A549 (cell line): ENCODE data around the gene ARHGAP4.

Experiments used
- MAZ ChIP-seq: fragments of 150-350 bp; IDR thresholded peaks from 2 replicates; pipeline ENCODE4 v1.6.1; 2014; ENCODE audit warnings: antibody characterized with exemption, low read depth, low read length, borderline replicate concordance
- MYC ChIP-seq: IDR thresholded peaks from 2 replicates; pipeline ENCODE4 v1.6.1; 2012; ENCODE audit warnings: mild to moderate bottlenecking, inconsistent platforms, low read length, improper control_type of control experiment, borderline replicate concordance
- POLR2AphosphoS2 ChIP-seq: conservative IDR thresholded peaks from 2 replicates; pipeline ENCODE4 v1.6.1; 2012; ENCODE audit warnings: low read length, improper control_type of control experiment, inconsistent platforms
- RAD21 ChIP-seq, 2 experiments: fragments of >200 bp in 1 of 2; sonication (Bioruptor Twin) in 1 of 2; formaldehyde crosslinking in 1 of 2; IDR thresholded peaks in 1 of 2; conservative IDR thresholded peaks in 1 of 2; 2 replicates in 1 of 2; 3 replicates in 1 of 2; pipeline ENCODE4 v1.6.1; 2012 to 2018; ENCODE audit warnings: inconsistent platforms in 1 of 2
- TP53 ChIP-seq: fragments of 250-450 bp; sonication (Bioruptor Pico); IDR thresholded peaks from 2 replicates; pipeline ENCODE4 v1.5.0; 2021; ENCODE audit warnings: mild to moderate bottlenecking, moderate library complexity
- TF ChIP-seq, protein P1 (sequence below): fragments of >200 bp; sonication (Bioruptor Twin); formaldehyde crosslinking; IDR thresholded peaks from 3 replicates; pipeline ENCODE4 v1.5.1; 2016
- TF ChIP-seq, protein P2 (sequence below): fragments of 450-650 bp; IDR thresholded peaks from 2 replicates; pipeline ENCODE4 v1.6.1; 2014; ENCODE audit warnings: antibody characterized with exemption
- TF ChIP-seq, protein P3 (sequence below): fragments of 250-450 bp; sonication (Bioruptor Pico); IDR thresholded peaks from 2 replicates; pipeline ENCODE4 v1.5.0; 2021; ENCODE audit warnings: mild to moderate bottlenecking, moderate library complexity, borderline replicate concordance

DNA sequence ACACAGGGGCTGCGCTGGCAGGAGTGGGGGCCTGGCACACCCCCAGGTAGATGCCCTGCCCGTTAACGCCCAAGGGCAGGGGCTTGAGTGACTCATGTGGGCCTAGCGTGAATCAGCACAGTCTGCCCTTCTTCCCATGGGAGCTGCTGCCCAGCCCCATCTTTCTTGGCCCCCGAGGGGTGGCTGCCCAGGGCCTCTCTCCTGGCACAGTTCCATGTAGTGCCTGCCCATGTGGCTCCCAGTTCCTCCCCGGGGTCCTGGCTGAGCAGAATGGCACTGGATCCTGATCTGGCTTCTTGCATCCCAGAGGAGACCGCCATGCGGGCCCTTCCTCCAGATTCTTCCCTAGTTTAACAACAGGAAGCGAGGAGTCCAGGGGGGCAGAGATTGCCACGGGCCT, 23.7 kb downstream of the ARHGAP4 start:
- TF ChIP-seq, protein P1, sequence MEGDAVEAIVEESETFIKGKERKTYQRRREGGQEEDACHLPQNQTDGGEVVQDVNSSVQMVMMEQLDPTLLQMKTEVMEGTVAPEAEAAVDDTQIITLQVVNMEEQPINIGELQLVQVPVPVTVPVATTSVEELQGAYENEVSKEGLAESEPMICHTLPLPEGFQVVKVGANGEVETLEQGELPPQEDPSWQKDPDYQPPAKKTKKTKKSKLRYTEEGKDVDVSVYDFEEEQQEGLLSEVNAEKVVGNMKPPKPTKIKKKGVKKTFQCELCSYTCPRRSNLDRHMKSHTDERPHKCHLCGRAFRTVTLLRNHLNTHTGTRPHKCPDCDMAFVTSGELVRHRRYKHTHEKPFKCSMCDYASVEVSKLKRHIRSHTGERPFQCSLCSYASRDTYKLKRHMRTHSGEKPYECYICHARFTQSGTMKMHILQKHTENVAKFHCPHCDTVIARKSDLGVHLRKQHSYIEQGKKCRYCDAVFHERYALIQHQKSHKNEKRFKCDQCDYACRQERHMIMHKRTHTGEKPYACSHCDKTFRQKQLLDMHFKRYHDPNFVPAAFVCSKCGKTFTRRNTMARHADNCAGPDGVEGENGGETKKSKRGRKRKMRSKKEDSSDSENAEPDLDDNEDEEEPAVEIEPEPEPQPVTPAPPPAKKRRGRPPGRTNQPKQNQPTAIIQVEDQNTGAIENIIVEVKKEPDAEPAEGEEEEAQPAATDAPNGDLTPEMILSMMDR = no peak
- TF ChIP-seq, protein P2, sequence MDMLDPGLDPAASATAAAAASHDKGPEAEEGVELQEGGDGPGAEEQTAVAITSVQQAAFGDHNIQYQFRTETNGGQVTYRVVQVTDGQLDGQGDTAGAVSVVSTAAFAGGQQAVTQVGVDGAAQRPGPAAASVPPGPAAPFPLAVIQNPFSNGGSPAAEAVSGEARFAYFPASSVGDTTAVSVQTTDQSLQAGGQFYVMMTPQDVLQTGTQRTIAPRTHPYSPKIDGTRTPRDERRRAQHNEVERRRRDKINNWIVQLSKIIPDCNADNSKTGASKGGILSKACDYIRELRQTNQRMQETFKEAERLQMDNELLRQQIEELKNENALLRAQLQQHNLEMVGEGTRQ = no peak
- no peak for TF ChIP-seq RAD21 (conservative IDR thresholded peaks at IDR 0.05 in 1 of 2, IDR thresholded peaks at IDR 0.05 in 1 of 2)
- no peak for TF ChIP-seq MYC
- no peak for TF ChIP-seq POLR2AphosphoS2
- TF ChIP-seq MAZ = no peak
- TF ChIP-seq, protein P3, sequence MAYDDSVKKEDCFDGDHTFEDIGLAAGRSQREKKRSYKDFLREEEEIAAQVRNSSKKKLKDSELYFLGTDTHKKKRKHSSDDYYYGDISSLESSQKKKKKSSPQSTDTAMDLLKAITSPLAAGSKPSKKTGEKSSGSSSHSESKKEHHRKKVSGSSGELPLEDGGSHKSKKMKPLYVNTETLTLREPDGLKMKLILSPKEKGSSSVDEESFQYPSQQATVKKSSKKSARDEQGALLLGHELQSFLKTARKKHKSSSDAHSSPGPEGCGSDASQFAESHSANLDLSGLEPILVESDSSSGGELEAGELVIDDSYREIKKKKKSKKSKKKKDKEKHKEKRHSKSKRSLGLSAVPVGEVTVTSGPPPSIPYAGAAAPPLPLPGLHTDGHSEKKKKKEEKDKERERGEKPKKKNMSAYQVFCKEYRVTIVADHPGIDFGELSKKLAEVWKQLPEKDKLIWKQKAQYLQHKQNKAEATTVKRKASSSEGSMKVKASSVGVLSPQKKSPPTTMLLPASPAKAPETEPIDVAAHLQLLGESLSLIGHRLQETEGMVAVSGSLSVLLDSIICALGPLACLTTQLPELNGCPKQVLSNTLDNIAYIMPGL = no peak
- TF ChIP-seq TP53 = no peak
